HG03159 (cell line): ENCODE results near the gene OR51F1.
"Not testable (repeated sequence)": the region's sequence is repeated elsewhere in the genome, so short reads cannot be mapped to it uniquely, and the experiment has no call there.

Experiments used
- ATAC-seq: cut with Tn5 transposase; IDR thresholded peaks from one replicate; pipeline ENCODE4 v1.9.1; 2021; ENCODE audit warnings: mild to moderate bottlenecking, moderate library complexity; ENCODE audit not compliant: unreplicated experiment

OR51F1 gene, protein sequence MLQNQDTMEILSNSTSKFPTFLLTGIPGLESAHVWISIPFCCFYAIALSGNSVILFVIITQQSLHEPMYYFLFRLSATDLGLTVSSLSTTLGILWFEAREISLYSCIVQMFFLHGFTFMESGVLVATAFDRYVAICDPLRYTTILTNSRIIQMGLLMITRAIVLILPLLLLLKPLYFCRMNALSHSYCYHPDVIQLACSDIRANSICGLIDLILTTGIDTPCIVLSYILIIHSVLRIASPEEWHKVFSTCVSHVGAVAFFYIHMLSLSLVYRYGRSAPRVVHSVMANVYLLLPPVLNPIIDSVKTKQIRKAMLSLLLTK

DNA sequence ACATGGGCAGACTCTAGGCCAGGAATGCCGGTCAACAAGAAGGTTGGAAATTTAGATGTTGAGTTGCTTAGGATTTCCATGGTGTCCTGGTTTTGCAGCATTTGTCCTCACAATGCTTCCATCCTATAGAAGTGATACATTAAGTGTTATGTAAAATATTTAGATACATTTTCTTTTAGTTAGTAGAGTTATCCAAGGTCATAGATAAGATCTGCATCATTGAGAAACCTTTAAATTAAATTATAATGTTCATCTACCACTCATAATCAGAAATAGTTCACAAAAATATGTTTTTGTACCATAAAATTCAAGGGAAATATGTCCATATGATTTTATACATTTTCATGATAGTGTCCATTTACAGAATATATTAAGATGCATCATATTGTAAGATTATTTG is at the start of gene OR51F1:
Gene OR51F1 (minus strand): TSS at position 101 of the 400 bp plus-strand sequence. CDS start 0 bp downstream, at position 101.
- ATAC-seq = no peak

DNA sequence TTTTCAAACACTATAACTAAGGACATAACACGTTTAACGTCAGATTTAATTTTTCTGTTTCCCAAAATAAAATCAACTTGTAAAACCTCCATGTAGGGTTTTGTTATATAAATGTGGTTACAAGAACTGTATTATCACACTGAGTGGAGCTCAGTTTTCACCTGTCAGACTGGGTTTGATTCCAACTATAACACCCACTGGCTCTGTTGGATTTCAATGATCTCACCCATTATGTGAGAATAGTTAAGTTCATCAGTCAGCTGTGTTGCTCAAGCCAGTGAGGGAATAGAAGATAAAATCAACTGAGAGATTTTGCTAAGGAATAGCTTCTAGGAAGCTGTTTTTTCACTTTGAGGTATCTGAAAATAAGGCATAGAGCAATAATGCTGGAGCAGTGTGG is 39.5 kb upstream of the OR51F1 start:
- no peak for ATAC-seq

DNA sequence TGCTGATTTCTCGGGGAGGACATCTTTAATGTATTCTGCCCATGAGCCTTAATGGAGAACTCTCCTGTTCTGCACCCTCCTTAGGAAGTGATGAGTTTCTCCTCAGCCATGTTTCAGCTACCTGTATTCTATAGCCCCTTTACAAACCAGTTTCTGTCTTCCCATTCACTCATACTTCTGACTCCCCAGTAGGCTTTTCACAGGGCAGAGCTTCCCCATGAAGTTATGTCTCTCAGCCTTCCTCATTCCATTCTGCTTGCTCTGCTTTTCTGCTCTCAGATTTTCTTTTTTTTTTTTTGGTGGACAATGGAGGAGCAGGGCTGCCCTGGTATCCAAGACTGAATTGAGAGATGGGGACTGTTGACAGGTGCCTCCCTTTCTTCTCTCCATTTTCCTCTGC is 38.7 kb upstream of the OR51F1 start:
- ATAC-seq = no peak

DNA sequence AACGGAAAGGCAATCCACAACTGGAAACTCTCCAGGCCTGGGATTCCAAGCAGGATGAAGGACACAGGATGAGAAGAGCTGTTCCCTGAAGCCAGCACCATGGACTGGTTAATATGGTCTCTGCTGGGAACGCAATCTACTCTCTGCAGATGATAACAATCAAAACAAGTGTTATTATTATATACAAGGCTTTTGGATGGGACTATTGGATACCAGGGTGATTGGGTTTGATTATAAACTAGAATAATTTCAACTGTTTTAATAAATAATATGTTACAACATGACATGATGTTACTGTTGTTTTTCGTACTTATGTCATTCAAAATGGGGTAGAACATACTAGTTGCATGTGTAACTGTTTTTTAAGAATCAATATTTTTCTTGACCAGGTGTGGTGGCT is 34.5 kb upstream of the OR51F1 start, which contains the start of gene OR52R1:
Gene OR52R1 (minus strand): TSS at position 101 of the 400 bp plus-strand sequence. CDS start 0 bp downstream, at position 101.
- no peak for ATAC-seq

DNA sequence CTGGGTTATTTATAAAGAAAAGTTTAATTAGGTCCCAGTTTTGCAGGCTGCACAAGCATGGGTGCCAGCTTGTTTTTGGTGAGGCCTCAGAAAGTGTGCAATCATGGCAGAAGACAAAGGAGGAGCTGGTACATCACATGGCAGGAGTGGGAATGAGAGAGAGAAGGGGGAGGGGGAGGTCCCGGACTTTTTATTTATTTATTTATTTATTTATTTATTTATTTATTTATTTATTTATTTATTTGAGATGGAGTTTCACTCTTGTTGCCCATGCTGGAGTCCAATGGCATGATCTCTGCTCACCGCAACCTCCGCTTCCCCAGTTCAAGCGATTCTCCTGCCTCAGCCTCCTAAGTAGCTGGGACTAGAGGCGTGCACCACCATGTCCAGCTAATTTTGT is 31.6 kb upstream of the OR51F1 start:
- ATAC-seq = not testable (repeated sequence)

DNA sequence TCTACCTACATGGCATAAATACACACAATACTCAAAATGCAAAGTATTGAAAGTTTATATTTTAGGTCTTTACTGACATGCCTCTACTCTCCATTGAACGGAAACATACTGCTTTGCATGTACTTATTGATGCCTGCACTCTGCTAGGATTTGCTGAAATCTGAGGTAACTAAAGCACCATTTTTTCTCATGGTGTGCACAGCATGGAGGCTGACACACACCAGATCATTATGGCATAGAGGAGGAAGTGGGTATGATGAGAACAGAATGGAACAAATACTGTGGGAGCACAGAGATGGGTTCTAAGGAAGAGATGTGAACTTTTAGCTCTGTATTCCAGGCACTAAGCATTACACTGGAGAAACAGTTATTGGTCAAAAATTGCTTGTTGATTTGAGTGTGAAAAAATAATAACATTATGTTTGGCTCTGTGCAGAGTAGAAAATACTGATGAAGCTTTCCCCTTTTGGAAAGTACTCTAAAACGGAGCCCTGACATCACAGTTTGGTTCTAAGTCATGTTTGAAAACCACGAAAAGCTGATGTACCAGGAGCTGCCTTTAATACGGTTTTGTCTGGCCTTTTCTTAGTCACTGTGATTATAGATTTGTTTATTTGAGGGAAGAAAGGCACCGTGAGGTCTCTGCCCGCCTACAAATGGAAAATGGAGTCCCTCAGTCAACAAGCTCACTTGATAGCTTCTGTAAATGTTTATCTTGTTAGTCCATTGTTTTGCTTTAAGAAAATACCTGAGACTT is 28.9 kb upstream of the OR51F1 start:
- ATAC-seq = no peak

DNA sequence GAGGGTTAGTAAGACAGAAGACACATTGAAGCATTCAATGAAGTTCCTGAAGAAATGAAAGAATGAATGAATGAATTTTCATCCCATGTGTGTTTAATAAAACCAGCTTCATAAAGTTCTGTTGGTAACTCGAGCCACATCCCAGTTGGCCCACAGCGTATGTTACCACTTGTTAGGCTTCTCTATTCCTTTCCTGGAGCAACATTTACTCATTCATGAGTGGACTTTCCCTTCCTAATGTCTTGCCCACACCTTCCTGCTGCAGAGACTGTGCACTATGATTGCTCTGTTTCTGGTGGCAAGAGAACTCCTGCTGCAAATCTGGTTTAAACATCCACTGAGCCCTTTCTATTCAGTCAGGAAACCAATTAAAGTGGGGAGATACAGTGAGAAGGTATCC is 27.5 kb upstream of the OR51F1 start:
- ATAC-seq = no peak

DNA sequence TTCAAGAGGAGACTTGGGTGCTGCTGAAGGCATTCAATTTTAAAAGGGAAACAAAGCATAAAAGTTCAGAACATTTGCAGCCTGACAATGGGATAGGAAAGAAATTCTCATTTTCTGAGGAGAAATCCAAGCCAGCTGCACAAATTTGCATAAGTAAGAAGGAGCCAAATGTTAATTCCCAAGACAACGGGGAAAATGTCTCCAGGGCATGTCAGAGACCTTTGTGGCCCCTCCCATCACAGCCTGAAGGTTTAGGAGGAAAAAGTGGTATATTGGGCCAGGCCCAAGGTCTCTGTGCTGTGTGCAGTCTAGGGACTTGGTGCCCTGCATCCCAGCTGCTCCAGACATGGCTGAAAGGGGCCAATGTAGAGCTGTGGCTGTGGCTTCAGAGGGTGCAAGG is 12.7 kb upstream of the OR51F1 start:
- no peak for ATAC-seq

DNA sequence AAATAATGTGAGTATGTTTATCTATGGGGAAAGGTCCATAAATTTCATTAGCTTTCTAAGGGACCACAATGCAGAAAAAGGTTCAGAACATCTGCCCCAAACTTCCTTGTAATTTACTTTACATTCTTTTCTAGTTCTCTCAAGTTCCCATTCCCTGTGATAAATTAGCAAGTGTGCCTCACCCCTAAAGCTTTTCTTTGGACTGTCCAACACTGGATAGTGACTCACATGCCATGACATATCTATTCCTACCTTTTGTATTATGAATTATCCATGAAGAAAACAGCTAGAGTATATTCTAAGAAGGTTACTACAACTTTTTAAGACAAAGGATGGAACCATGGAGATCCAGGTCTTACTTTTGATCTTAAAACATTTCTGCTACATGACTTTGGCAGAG is 1.6 kb downstream of the OR51F1 start:
- no peak for ATAC-seq

DNA sequence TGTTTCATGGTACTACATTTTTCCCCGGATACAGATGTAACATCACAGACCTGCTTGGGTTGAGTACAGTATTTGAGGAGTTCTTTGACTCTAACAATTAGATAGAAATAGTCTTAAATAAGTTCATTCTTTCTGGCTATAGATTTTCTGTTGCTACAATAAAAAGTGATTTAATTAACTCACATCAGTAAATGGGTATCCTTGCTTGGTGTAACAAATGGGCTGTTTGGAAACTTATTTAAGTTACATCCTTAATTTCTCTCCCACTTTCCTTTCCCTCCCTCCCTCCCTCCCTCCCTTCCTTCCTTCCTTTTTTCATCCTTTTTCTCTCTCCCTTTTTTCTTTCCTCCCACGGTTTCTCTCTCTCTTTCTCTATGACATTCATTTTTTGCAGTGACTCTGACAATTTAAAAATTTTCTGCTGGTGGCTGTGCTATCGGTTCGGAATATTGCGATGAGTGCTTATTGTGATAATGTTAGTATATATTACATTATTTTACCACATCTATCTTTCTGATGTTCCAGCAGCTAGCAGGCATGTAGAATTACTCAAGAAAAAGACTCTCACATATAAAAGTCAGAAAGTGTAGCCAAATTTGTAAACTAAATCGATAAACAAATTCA is 3.2 kb downstream of the OR51F1 start:
- ATAC-seq = no peak

DNA sequence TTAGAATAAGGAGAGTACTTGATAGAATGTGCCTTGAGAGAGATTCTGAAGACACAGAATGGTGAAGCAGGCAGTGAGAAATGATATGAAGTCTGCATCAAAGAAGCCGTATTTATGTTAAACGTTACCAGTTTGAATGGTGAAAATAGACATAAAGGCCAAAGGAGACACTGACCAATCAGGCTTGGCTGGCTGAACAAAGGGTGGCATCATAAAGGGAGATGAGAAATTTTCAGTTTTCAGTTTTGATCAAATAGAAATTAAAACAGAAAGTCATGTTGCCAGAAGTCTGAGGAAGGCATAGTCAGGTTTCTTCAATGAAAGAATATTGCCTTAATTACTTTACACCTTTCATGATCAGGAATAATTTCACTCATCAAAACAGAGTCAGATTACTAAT is 6.6 kb downstream of the OR51F1 start:
- peak; percentile 56 for ATAC-seq

DNA sequence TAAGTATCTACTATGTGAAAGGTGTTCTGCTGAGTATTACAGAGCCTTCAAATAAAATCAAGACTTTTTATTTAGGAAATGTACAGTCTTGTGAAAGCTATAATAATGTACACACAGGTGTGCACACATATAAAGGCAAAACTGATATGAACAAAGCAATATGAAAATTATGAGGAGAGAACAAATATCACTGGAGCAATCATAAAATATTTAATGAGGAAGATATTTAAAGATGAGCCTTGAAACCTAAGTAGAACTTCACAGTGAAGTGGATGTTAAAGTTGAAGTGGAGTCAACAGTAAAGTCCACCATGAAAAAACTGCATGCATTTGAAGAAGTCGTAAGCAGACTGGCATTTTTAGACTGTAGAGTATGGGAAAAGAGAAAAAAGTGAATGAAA is 18.5 kb downstream of the OR51F1 start:
- no peak for ATAC-seq

DNA sequence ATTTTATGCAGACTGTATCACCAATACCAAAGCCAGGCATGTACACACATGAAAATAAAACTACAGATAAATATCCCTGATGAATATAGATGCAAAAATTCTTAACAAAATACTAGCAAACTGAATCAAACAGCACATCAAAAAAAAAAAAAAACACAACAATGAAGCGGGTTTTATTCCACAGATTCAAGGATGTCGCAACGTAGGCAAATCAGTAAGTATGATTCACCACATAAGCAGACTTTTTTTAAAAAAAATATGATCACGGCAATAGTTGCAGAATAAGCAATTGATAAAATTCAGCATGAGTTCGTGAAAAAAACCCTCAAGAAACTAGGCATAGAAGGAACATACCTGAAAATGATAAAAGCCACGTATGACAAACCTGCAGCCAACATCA is 21.3 kb downstream of the OR51F1 start:
- ATAC-seq = no peak

DNA sequence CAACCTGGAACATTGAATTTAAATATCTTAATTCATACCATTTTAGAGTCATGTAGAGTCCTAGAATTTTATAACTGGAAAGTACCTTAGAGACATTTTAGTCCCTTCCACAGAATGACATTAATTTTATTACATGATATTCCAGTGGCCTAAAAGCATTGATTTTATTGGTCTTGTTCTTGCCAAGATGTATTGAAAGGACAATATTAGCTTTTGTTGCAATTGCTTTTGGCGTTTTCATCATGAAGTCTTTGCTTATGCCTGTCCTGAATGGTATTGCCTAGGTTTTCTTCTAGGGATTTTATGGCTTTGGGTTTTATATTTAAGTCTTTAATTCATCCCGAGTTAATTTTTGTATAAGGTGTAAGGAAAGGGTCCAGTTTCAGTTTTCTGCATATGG is 29.0 kb downstream of the OR51F1 start:
- no peak for ATAC-seq

DNA sequence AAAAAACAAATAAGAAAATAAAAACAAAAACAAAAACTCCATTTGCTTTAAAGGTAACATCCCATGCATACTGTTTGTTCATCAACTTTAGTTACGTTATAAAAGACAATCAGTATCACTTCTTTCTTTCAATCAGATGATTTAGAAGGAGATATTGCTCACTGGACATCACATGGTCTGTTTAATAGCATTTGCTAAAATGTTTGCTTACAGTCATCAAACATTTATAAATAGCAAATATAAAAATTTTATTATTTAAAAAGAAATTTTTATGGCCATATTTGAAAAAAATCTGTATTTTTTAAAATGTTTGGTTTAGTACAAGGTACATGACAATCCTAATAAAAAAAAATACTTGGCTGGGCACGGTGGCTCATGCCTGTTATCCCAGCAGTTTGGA is 42.6 kb downstream of the OR51F1 start:
- ATAC-seq = no peak

DNA sequence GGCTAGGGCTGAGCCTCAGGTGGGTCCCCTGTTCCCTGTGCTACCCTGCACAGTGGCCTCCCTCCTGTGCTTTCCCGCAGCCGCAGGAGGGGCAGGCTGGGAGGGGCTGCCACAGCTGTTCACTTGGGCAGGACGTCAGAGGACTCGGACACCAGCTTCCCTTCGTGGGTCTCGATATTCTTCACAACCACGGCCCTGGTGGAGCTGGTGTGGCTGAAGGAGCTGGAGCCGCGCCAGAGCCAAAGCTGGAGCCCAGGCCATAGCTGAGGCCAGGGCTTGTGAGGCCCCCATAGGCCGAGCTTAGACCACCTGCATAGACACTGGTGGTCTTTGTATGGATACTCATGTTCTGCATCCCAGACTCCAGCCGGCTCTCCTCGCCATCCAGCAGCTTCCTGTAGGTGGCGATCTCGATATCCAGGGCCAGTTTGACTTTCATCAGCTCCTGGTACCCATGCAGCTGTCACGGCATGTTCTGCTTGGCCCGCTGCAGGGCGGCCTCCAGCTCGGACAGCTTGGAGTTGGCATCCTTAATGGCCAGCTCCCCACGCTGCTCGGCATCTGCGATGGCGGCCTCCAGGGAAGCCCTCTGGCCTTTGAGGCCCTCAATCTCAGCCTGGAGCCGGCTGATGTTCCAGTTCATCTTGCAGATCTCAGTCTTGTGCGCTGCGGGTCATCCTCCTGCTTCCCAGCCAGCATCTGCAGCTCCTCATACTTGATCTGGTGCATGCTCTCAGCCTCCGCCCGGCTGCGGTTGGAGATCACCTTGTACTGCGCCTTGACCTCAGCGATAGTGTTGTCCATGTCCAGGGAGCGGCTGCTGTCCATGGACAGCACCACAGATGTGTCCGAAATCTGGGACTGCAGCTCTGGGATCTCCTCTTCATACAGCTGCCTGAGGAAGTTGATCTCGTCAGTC is 46.9 kb downstream of the OR51F1 start:
- not testable (repeated sequence) for ATAC-seq
